ENCODE results near the gene SNN.

DNA sequence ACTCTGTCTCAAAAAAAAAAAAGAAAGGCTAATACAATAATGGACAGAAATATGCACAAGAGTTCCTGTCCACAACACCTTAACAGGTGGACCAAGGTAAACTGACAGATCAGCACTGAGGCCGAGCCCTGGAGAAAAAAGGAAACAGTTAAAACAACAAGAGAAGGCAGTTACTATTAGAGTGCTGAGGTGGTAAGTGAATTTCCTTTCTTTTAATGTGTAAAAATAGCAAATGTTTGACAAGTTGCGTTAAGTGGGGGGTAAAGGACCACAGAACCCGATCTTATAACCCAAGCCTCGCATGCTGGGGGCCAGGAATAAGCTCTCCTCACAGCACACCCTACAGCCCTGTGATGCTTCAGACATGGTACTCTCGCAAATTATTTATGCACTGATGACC is 49.6 kb downstream of the SNN start:
- no peak for TF ChIP-seq POLR2AphosphoS5 (IDR thresholded peaks at IDR 0.05; ENCODE audit: low read depth, low read length)
- TF ChIP-seq POLR2A (IDR thresholded peaks at IDR 0.05; ENCODE audit: low read depth, low read length), result no peak

Data from GM12892 (cell line).